ENCODE measurements around the gene EPAS1.

DNA sequence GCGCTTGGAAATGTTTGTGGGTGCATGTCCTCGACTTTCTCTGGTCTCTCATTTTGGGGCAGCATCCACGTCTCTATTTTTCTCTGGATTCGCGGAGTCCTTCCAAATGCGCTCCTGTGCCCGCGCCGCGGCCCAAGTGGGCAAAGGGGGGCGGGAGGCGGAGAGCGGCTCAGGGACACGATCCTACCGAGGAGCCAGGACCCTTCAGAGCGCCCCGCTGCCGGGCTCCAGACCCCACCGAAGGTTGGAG lies 990 bp downstream of the EPAS1 start:
- TF ChIP-seq CTCF (IDR thresholded peaks at IDR 0.05) = no peak
- no peak for TF ChIP-seq POLR2A (IDR thresholded peaks at IDR 0.05)

Measured in testis (tissue), 2 donors.